Measurements from ENCODE around the gene UBE2L3.
A peak's percentile ranks its signal among the peaks of the same experiment; 100 is the strongest.
"Not testable (repeated sequence)": the region's sequence is repeated elsewhere in the genome, so short reads cannot be mapped to it uniquely, and the experiment has no call there.

UBE2L3 gene

DNA sequence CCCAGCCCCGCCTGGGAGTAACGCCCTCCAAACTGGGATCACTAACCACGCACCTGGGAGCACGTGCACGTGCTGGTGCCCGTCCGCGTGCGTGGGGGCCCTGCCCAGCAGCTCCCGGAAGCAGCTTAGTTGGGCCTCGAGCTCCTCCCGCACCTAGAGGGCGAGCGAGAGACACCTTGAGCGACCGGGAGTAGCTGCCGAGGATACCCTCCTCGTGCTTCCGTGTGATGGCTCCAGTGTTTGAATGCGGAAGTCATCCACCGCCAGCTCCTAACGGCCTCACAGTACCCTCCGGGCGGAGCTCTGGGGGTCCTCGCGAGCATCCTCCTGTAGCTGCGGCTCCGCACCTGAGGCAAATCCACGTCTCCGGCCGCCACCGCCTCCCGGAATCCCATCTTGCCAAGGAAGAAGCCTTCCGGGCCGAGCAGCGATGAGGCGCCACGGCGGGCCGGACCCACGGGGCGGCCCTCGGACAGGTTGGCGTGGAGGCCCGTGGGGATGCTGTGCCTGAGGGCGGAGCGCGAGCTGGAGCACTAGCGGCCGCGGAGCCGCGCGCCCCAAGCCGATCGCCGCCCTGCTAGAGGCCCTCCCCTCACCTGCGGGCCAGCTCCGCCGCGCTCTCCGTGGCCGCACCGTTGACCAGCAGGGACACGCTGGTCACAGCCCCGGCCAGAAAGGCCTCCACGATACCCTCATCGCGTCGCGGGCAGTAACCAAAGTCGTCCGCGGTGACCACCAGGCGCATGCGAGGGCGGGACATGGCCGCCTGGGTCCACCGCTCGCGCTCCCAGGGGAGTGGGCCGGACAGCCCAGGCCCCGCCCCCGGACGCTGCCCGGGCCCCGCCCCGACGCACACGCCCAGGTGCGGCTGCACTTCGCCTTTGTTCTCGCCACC lies 62.0 kb downstream of the UBE2L3 start, which contains the start of gene YDJC:
Gene YDJC, minus strand, starts transcription at position 768 of the 895 bp plus-strand sequence. Its CDS starts 8 bp downstream, at position 760.
- peak; percentile 61 for DNase-seq

DNA sequence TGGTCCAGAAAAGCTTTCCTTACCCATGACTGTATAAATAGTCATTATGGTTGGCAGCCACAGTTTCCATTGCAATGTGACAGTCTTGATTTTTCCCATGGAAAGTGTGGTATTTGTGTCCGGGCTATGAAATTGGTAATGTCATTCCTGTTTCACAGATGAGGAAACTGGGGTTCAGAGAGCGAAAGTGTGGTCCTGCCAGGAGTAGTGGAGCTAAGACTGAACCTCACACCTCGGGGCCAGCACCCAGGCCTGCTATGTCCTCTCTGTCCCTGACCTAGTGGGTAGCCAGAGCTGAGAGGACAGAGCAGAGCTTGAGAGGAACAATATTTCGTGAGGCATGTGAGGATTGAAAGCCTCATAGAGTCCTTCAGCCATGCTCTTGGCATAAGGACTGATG lies 63.5 kb downstream of the UBE2L3 start:
- no peak for DNase-seq

DNA sequence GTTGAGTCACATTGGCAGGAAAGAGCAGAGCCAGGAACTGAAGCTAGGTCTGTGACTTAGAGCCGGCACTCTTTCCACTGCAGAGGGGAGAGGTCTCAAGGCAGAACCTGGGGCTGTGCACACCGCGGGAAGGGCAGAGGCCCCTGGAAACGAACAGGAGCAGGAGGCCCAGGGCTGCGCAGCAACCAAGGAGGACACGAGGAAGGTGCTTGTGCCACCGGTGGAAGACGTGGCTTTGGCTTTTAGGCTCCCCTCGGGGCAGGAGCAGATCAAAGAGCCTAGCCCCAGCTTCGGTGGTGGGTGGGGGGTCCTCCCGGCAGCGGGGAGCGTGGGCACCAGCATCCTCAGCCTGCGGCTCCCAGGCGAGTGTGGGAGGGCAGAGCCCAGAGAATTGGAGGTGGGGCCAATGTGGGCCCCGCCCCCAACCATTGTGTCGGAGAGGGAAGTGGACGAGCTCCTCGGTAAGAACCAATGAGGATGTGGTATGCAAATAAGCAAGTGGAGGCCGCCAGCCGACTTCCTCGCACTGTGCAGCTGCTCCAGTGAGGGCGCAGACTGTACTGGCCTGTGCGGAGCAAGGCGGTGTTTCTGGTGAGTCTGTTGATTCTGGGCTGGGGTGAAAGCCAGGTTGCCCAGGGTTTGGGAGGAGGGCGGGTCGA lies 64.9 kb downstream of the UBE2L3 start, which contains the start of gene CCDC116:
Gene CCDC116, plus strand, starts transcription at position 524 of the 659 bp plus-strand sequence. CDS start 422 bp downstream, outside the sequence.
- no peak for DNase-seq

DNA sequence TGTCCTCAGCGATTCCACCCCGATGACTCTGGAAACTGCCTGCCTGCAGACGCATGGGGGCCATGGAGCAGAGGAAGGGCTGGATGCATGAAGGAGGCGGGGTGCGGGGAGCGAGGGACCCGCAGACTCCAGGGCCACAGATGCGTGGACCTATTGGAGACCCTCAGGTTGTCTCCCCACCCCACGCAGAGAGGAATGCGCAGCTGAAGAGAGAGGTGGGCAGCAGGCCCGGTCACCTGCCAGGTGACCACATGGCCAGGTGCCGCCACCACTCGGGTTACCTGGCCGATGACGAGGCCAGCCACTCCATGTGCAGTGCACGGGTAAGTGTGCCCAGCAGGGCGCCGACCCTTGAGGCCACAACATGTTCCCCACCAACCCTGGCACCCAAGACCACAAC lies 65.4 kb downstream of the UBE2L3 start:
- DNase-seq = no peak

DNA sequence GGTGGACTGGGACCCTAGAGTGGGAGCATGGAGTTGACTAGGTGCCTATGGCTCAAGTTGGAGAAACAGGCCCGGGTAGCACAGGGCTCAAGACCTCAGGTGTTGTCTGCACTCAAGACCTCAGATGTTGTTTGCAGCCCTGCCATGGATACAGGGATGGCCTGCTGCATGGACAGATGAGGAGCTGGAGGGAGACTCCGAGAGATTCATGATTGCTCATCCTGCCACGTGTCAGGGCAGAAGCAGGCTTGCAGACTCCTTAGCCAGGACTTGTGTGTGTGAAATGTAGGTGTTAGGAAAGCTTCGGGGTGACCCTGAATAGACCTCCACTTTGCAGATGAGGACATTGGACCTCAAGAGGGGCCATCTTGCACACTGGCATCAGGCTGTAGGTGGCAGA lies 66.0 kb downstream of the UBE2L3 start:
- DNase-seq = no peak

DNA sequence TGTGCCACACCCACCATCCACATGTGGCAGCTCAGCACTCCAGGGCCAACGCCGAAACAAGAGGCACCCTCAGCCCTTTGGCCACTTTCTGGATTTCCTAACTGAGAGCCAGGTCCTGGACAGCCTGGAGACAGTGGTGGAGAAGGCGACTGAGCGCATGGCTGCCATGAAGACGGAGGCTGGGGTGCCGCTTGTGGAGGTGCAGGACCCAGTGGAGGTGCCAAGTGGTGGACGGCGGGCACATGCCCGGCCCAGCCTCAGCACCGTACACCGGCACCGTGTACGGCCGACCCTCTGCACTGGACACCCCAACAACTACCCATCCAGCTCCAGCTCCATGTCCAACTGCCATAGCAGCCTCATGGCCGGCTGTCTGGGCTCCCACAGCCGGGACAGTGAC lies 66.6 kb downstream of the UBE2L3 start:
- no peak for DNase-seq

DNA sequence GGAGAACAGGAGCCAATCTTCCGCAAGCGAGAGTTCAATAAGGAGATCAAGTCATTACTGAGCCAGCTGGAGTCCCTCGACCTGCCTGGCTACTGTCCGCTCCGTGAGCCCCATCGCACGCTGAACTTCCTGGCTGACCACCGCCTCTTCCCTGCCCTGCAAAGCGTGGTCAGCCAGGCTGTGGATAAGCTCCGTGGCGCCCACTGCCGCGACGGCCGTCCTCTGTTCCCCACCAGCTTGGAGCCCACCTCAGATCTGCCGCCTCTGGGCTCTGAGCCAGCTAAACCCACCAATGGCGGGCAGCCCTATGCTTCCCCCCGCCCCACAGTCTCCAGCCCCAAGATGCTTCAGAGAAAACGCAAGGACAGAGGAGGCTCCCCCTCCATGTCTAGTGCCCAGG lies 67.3 kb downstream of the UBE2L3 start:
- DNase-seq = no peak

DNA sequence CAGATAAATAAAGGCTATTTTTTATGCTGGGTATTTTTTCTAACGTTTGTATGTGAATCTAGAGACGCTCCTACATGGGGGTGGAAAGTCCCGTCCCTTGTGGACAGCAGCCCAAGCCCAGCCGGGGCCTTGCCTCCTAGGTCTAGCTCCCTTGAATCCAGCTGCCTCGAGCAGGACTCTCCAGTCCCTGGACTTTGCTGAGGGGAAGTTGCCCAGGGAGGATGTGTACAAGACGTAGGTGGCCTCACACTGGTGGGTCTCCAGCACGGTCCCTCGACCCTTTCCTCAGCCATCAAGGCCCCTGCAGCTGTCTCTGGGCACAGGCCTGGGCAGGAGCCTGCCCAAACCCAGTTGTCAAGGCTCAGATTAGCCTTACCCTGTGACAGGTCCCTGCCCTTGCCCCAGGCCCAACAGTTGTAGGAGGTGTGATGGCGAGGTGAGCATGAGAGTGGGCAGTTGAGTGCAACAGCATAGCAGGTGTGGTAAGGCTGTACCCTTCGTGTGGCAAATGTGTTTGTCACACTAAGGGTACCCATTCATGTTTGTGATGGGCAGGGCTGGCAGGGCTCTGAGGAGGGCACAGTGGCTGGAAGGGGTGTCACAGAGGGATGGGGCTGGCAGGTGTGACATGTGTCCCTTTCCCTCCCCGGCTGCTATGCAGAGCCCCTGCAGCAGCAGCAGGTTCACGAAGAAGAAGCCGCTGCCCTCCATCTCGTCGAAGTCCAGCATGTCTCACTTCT lies 68.4 kb downstream of the UBE2L3 start:
- no peak for DNase-seq

DNA sequence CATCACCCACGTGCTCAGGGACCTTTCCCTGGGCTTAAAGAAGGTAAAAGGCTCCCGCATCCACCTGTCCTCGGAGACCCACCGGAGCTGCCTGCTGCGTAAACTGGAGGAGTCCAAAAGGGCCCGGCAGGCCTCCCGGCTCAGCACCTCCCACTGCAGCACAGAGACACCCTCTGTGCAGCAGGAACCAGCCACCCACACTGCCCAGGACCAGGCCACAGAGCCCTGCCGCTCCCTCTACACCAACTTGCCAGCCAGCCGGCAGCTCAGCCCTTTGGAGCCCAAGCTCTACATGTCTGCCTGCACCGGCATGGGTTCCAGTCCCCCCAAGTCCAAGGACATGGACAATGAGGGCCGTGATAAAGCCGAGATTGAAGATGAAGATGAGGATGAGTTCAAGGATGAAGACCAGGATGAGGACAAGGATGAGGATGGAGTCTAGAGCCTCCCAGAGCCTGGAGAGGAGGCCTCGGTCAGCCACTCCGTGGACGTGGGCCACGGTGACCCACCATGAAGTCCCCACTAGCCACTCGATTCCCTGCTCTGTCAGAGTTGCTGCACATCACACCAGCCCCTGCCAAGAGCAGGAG lies 69.2 kb downstream of the UBE2L3 start:
- no peak for DNase-seq

DNA sequence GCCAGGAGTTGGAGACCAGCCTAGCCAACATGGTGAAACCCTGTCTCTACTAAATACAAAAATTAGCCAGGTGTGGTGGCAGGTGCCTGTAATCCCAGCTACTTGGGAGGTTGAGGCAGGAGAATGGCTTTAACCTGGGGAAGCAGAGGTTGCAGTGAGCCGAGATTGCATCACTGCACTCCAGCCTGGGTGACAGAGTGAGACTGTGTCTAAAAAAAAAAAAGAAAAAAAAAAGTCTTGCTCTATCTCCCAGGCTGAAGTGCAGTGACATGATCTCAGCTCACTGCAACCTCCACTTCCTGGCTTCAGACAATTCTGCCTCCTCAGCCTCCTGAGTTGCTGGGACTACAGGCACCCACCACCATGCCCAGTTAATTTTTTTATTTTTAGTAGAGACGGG lies 69.9 kb downstream of the UBE2L3 start:
- not testable (repeated sequence) for DNase-seq

DNA sequence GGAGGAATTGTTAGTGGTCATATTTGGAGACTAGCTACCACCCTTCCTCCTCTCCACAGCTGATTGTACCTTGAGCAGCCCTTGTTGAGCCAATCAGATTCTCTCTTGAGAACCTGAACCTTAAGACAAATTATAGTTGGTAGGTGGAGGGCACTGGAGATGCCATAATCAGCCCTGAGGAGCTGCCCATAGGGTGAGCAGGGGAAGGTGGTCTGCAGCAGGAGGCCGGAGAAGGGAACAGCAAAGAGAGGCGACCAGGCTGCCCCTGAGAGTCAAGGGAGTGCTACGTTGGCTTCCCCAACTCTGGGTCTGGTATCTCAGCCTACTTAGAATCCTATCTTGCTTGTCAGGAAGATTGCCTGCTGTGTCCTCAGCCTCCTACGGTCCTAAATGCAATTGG lies 71.8 kb downstream of the UBE2L3 start:
- no peak for DNase-seq

DNA sequence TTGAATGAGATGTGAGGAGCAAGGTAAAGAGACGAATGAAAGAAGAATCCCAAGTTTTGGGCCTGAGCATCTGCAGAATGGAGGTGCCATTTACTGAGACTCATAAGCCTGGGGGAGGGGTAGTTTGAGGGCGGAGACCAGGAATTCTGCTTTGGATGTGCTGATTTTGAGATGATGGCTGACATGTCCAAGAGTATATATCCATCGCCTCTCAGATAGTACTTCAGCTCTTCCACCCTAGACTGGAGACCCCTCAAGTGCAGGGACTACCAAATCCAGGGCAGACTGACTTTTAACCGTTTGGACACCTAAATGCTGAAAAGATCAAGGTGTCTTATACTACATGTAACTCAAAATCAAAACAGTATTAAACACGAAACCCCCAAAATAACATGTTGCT lies 73.3 kb downstream of the UBE2L3 start:
- DNase-seq = no peak

DNA sequence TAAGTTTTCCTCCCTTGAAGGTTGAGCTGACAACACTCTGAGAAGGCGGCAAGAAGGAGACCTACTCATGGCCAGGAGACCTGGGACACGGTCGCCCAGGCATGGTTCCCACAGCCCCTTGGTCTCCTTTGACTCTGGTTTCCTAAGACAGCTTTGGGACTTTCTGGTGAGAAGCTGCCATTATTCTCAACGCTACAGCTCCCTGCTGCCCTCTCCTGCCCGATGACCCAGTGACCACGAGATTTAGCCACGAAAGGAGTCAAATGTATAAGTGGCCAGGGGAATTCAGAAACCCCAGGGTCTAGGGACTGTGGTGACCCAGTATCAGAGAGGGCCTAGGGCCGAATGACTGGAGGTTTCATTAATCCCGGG lies 73.9 kb downstream of the UBE2L3 start:
- no peak for DNase-seq

DNA sequence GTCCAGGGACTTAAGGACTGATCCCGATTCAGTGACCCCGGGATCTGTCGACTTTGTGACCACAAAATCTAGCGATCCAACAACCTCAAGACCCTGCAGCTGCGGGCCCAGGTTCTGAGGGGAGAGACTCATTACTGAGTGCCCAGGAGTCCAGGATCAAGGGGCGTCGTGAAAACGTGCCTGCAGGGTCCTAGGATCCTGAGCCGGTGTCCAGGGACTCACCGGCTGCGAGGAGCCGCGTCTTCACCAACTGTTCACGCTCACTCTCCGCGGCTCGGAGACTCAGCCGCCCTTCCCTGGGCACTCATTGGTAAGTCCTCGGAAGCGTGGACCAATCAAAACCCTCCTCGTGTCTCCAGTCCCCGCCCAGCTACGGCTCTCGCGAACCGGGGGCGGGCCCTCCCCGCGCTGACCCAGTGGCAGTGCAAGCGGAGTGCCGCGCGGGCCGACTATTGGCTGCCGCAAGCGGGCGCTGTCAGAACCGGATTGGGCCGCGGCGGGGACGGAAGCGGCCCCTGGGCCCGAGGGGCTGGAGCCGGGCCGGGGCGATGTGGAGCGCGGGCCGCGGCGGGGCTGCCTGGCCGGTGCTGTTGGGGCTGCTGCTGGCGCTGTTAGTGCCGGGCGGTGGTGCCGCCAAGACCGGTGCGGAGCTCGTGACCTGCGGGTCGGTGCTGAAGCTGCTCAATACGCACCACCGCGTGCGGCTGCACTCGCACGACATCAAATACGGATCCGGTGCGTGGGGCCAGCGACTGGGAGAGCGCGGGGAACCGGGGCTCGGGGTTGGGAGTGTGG lies 74.5 kb downstream of the UBE2L3 start, which contains the start of gene SDF2L1:
Gene SDF2L1, plus strand, starts transcription at position 514 of the 795 bp plus-strand sequence. Its CDS starts 35 bp downstream, at position 549.
- DNase-seq = peak; percentile 92

DNA sequence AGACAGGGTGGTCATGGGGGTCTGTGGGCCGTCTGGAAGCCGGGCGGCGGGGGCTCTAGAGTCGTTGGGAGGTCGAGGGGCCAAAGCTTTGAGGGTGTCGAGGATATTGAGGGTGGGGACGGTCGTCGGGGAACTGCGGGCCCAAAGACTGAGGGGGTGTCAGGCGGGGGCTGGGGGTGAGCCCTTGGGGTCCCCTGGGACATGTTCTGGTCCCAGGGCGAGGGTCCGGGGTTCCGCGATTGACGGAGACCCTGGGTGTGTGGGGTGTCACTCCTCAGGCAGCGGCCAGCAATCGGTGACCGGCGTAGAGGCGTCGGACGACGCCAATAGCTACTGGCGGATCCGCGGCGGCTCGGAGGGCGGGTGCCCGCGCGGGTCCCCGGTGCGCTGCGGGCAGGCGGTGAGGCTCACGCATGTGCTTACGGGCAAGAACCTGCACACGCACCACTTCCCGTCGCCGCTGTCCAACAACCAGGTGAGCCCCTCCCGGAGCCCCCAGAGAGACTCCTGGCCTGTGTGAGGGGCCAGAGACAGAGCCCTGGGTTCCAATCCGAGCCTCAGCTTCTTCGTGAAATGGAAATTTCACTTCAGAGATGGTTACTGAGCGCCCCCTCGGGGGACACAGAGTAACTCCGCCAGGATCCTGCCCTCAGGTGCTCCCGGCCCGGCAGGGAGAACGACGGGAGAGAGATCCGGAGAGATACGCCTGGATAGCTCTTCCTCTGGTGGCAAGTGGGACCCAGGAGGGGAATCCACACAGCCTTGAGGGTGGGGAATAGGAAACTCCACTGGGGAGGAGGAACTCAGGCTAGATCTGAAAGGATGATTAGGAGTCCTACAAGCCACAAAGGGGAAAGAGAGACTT lies 75.3 kb downstream of the UBE2L3 start:
- DNase-seq = no peak

DNA sequence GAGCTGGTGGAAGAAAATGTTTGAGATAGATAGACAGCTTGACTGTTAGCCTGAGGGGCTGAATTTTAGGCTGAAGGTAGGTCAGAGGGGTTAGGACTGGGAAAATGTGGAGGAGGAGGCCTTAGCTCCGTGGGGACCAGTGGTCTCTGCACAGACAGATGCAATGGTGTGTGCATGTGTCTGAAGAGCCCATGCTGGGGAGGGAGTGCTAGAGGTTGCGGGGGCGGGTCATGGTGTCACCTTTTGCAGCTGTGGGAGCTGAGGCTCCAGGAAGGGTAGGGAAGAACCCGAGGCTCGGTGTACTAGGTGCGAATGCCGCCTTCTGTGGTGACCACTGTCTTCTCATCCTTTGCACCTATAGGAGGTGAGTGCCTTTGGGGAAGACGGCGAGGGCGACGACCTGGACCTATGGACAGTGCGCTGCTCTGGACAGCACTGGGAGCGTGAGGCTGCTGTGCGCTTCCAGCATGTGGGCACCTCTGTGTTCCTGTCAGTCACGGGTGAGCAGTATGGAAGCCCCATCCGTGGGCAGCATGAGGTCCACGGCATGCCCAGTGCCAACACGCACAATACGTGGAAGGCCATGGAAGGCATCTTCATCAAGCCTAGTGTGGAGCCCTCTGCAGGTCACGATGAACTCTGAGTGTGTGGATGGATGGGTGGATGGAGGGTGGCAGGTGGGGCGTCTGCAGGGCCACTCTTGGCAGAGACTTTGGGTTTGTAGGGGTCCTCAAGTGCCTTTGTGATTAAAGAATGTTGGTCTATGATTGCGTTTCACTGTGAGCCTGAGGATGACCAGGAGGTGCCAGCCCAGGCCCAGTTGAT lies 76.2 kb downstream of the UBE2L3 start:
- no peak for DNase-seq

DNA sequence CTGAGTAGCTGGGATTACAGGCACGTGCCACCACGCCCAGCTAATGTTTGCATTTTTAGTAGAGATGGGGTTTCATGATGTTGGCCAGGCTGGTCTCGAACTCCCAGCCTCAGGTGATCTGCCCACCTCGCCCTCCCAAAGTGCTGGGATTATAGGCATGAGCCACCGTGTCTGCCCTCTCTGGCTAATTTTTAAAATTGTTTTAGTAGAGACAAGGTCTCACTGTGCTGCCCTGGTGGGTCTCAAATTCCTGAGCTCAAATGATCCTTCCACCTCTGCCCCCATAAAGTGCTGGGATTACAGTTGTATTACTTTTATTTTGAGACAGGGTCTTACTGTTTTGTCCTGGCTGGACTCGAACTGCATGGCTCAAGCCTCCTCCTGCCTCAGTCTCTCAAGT lies 78.0 kb downstream of the UBE2L3 start:
- DNase-seq = not testable (repeated sequence)

DNA sequence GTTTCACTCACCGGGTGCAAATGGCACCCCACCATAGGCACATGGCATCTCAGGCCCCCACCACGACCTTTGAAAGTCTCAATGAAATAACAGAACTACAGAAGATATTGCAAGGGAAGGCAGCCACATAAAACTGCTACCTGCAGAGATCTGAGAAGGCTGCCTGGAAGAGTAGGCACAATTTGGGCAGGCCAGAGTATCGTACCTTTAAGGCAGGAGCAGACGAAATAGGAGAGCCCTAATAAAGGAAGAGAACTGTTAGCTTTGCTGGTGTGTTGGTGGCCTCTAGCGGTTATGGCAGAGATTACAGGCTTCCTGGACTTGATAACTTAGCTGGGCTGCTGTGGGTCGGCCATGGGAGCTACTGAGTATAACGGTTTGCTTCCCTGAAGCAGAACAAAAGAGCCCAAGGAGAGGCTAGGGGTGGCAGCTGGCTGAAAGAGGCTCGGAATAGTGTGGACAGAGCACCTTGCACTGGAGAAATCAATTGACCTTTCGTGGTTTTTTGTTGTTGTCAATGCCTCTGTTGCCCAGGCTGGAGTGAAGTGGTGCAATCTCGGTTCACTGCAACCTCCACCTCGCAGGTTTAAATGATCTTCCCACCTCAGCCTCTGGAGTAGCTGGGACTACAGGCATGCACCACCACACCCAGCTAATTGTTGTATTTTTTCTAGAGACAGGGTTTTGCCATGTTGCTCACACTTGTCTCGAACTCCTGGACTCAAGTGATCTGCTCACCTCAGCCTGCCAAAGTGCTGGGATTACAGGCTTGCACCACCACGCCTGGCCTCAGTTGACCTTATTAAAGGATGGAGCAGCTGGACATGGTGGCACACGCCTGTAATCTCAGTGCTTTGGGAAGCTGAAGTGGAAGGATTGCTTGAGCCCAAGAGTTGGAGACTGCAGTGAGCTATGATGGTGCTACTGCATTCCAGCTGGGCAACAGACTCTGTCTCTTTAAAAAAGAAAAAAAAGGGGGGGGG lies 79.4 kb downstream of the UBE2L3 start:
- peak; percentile 64 for DNase-seq

DNA sequence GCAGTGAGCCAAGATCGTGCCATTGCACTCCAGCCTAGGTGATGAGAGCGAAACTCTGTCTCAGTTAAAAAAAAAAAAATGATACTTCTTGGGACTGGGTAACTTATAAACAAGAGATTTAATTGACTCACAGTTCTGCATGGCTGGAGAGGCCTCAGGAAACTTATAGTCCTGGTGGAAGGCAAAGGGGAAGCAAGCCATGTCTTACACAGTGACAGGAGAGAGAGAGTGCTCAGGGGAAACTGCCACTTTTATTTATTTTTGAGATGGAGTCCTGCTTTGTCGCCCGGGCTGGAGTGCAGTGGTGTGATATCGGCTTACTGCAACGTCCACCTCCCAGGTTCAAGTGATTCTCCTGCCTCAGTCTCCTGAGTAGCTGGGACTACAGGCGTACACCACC lies 82.8 kb downstream of the UBE2L3 start:
- DNase-seq = no peak
